Pericardium fibroblast (primary cell): ENCODE measurements around the gene HNRNPL. TPM values are rescaled to one million over a fixed set of nuclear protein-coding genes. Genes with fewer than 3 reads are reported as not detected.

Experiments used
- total RNA-seq: library from RNA; depleted of rRNA; stranded (reverse); fragments of >200 nt; gene quantifications from 2 replicates; pipeline ENCODE4 v1.2.3, GENCODE V29; 2015

The HNRNPL gene
- total RNA-seq = 144 and 168 TPM in 2 replicates

DNA sequence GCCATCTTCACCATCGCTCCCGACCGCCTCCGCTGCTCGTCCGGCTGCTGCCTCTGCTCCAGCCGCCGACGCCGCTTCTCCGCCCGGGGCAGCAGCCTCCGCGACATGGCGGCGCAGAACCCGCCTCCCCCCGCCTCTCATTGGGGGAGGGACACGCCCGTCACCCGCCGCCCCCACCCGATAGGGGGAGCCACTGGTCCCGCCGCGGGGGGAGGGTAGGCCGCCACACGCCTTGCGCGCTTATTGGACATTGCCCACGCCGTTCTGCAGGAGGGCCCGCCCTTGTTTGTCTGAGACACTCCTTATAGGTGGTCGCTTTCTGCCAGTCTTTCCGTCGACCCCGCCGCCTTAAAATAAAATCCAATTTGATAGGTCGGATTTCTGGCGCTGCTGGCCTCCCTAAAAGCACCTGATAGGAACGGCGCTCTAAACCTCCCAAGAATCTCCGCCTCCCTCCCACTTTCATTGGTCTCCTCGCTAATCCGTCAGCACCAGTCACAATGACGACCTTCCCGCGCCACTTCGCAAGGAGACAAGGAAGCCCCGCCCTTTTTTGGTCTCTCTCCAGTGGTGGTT, at the start of gene HNRNPL:
Gene HNRNPL, minus strand, starts transcription at position 127 of the 576 bp plus-strand sequence. Its CDS starts 20 bp downstream, at position 107.

GRCh38 chr19:38877781-38878574, 28.2 kb upstream of the HNRNPL start, which contains the start of gene RINL:
Gene RINL (minus strand): TSS chr19:38878275. CDS start chr19:38876742, 1,533 bp downstream.

DNA sequence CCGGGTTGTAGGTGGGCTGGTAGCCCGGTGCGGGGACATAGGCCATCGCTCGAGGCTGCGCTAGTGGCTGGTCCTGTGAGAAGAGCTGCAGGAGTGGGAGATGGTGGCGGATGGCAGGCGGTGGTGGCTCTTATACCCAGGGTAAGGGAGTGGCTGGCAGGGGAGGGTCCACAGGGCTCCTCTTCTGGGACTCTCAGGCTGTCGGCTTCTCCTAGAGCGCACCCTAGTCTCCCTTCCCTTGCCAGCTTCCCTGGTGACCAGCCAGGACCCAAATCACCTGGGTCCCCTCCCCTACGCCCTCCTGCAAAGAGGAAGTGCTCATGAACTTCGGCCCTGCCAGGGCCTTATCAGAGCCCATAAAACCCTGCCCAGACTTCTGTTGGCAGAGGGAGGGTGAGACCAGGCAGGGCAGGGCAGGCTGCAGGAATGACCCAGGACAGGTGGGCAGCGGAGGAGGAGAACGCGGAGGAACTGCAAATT, 36.9 kb downstream of the HNRNPL start, which contains the start of gene LGALS4:
Gene LGALS4, minus strand, starts transcription at position 105 of the 480 bp plus-strand sequence. Its CDS starts 59 bp downstream, at position 46.

GRCh38 chr19:38788478-38789243, 61.1 kb downstream of the HNRNPL start, which contains the start of gene LGALS7B:
Gene LGALS7B (plus strand): TSS chr19:38789200. CDS start chr19:38789227, 27 bp downstream.

Other genes with a start within 250 kb of the HNRNPL start
- 0.70 TPM in 1 of 2 replicates, not detected in the other for gene MAP4K1, start 232.0 kb downstream of the HNRNPL start, total RNA-seq
- 371 and 497 TPM in 2 replicates for gene EIF3K, start 230.8 kb downstream of the HNRNPL start, total RNA-seq
- 129 and 263 TPM in 2 replicates for gene ACTN4, start 202.3 kb downstream of the HNRNPL start, total RNA-seq
- gene CAPN12, start 105.5 kb downstream of the HNRNPL start, total RNA-seq = 0.12 TPM in 1 of 2 replicates, not detected in the other
- not detected in 2 replicates for gene LGALS7, start 76.5 kb downstream of the HNRNPL start, total RNA-seq
- not detected in 2 replicates for gene LGALS7B, start 60.8 kb downstream of the HNRNPL start, total RNA-seq
- 0.09 TPM in 1 of 2 replicates, not detected in the other for gene LGALS4, start 37.0 kb downstream of the HNRNPL start, total RNA-seq
- gene ECH1, start 18.2 kb downstream of the HNRNPL start, total RNA-seq = 56.6 and 64.7 TPM in 2 replicates
- gene RINL, start 28.3 kb upstream of the HNRNPL start, total RNA-seq = 1.5 and 1.7 TPM in 2 replicates
- 78.3 and 82.9 TPM in 2 replicates for gene SIRT2, start 49.6 kb upstream of the HNRNPL start, total RNA-seq
- gene NFKBIB, start 50.0 kb upstream of the HNRNPL start, total RNA-seq = 12.3 and 14.4 TPM in 2 replicates
- not detected in 2 replicates for gene CCER2, start 62.2 kb upstream of the HNRNPL start, total RNA-seq
- 27.0 and 32.9 TPM in 2 replicates for gene SARS2, start 80.8 kb upstream of the HNRNPL start, total RNA-seq
- gene MRPS12, start 81.0 kb upstream of the HNRNPL start, total RNA-seq = 47.1 and 50.9 TPM in 2 replicates
- gene FBXO17, start 125.8 kb upstream of the HNRNPL start, total RNA-seq = 42.8 and 55.4 TPM in 2 replicates
- gene FBXO27, start 182.6 kb upstream of the HNRNPL start, total RNA-seq = 1.5 and 4.6 TPM in 2 replicates
- gene ACP7, start 234.4 kb upstream of the HNRNPL start, total RNA-seq = not detected in 2 replicates